Fibroblast of skin of right quadriceps (primary cell): ENCODE data around the gene NFXL1.

Experiments
- DNase-seq: peaks from one replicate; pipeline ENCODE4 v3.0.0-alpha.2; 2013

NFXL1 gene

DNA sequence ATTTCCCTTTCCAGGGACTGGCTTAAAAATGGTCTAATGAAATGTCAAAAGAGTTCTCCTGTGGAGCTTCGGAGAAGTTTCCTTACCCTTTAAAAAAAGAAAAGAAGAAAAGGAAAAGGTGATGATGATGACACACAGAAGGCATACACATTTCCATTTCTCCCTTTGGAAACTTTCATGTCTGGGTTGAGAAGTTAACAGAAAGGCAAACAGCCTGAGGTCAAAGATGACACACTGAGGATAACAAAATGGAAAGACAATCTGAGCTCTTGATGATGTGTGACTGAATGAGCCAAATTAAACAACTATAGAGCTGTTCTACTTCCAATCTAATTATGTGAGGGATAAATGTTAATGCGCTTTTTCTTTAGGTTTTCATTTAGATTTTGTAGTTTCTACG lies 32.2 kb downstream of the NFXL1 start:
- no peak for DNase-seq

DNA sequence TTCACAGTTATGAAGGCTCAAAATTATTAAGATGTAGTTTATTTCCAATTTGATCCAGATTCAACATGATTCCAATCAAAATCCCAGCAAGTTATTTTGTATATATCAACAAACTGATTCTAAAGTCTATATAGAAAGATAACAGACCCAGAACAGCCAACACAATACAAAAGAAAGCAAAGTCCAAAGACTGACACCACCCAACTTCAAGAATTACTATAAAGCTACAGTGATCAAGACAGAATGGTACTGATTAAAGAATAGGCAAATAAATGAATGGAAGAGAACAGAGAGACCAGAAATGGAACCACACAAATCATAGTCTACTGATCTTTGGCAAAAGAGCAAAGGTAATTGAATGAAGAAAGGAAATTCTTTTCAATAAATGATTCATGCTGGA lies 34.9 kb downstream of the NFXL1 start:
- DNase-seq = no peak

DNA sequence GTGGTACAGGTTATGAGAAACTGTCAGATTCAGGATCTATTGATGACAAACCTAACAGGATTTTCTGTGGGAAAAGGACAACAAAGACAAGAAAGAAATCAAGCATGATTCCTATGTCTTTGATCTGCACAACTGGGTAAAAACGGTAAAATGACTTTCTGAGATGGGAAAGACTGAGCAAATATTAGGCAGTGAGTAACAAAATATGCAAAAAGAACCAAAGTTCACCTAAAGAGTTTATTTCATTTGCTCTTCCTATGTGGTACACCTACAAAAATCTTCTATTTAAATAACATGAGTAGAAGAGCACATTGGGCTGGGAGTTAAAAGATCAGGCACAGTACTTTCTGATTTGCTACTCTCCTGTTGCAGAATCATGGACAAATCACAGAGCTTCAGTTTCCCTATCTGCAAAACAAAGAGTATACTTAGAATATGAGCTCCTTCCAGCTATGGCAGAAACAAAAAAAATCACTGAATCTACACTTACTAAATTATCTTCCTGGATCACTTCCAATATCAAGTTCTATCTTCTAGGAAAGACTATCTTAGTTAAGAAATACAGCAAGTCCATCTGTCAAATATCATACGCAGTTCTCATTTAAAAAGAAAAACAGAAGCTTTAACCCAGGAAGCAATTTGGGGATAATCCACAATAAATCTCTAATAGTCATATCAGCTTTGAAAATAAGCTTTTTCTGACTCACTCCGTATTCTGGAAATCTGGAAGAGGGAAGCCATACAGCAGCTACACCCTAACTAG lies 37.4 kb downstream of the NFXL1 start:
- no peak for DNase-seq

DNA sequence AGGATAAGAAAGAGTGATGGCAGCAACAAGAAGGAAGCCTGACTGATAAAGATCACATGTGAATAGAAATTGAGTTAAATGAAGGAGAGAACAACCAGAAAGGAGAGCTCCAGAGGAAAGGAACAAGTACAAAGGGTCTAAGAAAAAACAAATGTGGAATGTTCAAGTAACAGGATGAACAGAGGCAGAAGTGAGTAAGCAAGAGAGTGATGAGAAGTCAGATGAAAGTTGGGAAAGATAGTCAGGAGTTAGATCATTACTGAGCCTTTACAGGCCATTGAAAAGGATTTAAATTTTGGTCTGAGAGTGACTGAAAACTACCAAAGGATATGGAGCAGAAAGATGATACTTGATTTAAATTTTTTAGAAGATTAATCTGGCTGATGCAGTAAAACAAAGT lies 38.1 kb downstream of the NFXL1 start:
- DNase-seq = no peak

DNA sequence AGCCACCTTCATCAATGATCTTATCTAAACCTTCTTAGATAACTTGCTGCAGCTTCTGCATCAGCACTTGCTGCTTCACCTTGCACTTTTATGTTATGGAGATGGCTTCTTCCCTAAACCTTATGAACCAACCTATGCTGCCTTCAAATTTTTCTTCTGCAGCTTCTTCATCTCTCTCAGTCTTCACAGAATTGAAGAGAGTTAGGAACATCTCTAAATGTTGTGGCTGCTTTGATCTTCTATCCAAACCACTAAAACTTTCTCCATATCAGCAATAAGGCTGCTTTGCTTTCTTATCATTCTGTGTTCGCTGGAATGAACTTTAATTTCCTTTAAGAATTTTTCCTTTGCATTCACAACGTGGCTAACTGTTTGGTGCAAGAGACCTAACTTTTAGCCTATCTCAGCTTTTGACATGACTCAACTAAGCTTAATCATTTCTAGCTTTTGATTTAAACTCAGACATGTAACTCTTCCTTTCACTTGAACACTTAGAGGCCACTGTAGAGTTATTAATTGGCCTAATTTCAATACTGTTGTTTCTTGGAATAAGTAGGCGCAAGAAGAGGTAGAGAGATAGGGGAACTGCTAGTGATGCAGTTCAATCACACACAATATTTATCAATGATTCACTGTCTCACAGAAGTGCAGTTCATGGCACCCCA lies 40.4 kb downstream of the NFXL1 start:
- DNase-seq = no peak

DNA sequence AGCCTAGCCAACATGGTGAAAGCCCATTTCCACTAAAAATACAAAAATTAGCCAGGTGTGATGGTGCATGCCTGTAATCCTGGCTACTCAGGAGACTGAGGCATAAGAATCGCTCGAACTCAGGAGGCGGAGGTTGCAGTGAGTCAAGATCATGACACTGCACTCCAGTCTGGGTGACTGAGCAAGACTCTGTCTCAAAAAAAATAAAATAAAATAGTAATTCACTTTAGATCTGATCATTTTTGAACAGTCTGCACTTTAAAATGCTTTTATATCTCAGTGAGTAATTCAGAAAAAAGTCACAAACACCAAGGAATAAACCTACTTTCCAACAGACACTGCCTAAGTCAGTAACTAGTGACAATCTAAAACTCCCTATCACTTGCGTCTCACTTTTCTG lies 50.9 kb downstream of the NFXL1 start:
- DNase-seq = peak; percentile 3

DNA sequence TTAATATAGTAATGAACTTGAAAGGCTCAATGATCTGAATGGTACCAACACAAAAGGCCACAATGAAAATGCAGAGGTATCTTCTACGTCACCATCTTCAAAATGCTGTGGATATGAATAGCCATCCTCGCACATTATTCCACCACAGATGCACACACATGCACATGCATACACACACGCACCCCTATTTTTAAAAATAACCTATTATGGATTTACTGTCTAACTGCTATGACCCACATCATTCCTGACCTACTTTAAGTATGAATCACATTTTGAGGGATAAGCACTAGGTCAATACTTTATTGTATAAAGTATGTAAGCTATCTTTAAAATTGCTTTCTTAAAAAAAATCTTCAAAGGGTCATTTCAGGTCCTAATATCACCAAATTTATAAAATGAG lies 52.1 kb downstream of the NFXL1 start:
- DNase-seq = peak; percentile 73

DNA sequence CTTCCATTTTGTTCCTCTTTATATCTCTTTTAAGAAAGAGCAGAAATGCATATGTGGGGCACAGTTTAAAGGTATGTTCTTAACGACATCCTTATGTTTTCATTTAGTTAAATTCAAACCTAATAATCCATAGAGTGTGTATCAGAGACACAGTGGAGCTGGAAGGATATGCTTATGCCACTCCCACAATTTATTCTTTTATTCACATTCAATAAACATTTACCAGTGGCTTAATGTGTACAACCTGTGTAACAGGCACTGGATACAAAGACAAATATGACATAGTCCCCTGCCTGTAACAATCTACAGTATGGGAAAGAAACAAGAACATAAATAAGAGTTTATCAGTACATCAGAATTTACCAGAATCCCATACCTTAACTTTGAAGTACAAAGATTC lies 54.1 kb downstream of the NFXL1 start:
- DNase-seq = no peak

DNA sequence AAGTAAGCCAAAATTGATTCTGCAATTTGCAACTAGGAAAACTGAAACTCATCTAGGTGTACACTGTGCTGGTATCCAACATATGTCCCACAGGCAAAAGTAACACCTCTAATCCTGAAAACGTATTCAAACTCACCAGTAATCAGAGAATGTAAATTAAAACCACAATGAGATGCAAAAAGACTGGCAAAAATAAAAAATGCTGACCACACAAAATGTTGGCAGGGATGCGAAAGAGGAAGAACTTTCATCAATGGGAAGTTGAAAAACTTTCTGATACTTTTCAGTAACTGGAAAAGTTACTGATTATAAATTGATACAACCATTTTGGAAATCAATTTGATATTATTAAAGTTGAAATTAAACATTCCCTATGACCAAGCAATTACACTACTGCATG lies 56.4 kb downstream of the NFXL1 start:
- no peak for DNase-seq

DNA sequence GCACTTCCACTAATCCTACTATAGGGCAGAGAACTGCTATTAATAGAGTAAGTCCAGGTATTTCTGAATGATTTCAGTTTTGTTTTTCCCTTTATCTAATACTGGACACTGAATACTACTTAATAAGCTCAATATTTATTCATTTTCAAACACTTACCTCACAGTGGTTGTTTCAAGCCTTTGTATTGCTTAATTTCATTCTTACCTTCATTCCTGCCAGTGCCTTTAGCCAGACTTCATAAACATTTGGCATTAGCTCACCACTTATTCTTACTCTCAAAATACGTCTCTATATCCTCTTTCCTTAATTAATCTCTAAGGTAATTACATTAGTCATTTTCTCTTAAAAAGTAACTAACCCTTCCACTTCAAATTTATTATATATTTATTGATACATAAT lies 57.7 kb downstream of the NFXL1 start:
- DNase-seq = no peak

DNA sequence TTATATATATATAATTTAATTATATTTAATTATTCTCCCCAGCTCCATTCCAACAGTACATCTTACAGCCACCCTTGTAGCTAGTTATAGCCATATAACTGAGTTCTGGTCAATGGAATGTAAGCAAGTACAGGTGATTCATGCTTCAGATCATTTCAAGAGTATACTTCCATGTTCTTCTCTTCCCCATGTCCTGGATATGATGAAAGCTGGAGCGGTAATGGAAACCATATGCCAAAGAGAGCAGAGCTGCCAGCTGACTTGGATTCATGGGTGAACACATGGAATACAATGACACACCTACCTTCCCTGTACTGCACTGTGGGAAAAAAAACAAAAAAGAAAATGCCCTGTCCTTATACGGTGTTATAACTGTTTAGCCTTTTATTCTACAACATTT lies 59.0 kb downstream of the NFXL1 start:
- peak; percentile 93 for DNase-seq

DNA sequence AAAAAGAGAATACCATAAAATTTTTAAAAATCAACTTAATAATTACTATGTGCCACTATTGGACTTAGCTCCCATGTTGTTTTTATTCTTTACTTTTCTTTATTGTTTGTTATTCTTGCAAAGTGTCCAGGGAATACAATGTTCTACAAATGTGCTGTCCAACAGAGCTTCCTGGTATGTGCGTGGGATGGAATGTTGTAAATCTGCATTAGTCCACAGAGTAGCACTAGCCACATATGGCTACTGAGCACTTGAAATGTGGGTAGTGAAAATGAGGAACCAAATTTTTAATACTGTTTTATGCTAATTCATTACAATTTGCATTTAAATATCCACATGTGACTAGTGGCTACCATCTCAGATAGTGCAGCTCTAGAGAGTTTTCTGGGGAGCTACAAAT lies 62.2 kb downstream of the NFXL1 start:
- DNase-seq = peak; percentile 71

DNA sequence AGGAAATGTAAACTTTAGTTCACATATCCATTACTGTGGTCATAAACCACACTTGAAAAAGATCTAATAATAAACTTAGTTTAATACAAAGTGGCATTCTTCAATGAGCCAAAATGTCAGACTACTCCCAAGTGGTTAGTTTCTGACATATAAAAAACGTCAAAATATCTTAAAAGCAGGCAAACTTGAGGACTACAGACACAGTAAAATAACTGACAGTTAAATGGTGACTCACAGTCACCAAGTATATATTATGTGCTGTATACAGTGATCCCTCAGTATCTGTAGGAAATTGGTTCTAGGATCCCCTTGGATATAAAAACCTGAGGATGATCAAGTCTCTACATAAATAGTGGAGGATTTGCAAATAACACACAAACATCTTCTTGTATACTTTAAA lies 64.9 kb downstream of the NFXL1 start:
- no peak for DNase-seq

DNA sequence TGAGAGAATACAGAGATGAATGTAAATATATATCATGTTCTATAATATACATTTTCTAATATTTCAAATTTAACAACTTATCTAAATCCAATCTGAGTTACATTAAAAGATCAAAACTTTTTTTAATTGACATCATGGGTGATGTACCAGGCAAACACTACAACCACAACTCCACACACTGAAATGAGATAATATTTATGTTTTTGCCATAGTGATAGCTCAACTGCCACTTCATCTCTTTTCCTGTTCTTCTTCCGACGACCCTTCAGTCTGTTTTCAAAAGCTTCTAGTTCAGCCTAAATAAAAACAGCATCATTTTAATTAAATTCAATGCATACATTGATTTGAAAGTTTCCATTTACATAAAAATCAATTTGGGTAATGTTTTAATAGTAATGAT lies 66.3 kb downstream of the NFXL1 start:
- DNase-seq = no peak

DNA sequence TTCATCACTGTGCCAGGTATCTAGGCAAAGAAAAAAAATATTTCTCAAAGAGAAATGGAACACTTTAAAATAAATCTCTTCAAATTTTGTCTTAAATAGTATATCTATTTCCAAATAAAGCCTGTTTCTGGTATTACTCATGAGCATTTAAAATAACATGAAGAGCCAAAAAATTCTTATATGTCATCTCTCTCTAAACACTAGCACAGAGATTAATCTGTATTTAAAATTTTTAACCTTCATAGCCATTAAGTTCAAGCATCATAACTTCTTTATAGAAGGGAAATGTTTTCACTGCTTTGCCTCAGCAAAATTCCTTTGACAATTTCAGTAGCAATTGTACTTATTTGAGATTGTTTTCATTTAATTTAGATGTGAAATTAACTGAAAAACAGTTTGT lies 71.4 kb downstream of the NFXL1 start:
- DNase-seq = no peak

DNA sequence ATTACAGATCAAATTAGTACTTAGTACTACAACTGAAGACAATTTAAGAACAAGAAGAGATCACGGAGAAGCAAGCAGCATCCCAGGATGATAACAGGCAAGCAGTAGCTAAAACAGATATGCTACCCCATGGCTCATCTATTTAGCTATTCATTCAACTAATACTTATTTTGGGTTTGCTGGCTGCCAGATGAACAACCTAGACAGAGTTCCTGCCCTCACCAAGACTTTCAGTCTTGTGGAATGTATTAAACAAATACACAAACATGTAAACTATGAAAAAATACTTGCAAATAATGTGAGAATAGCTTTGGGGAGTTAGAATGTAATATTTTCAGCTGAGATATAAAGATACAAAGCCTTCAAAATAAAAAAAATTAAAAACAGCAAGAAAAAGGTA lies 74.1 kb downstream of the NFXL1 start:
- DNase-seq = no peak

DNA sequence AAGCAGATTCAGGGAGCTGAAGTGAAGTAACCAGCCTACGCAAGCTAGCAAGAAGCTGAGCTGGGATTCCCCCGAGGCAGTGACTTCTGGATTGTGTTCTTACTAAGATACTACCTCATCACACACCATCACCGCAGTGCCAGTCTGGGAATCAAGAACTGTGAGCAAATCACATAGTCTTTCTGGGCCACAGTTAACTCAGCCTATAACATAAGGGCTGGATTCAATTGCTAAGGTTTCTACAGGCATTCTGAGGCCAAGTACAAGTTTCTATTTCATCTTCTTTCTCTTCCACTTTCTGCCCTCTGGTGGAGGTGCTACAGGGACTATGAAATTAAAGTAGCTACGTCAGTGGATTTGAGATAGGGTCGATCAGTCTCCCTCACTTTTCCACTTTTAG lies 75.1 kb downstream of the NFXL1 start:
- DNase-seq = peak; percentile 39

DNA sequence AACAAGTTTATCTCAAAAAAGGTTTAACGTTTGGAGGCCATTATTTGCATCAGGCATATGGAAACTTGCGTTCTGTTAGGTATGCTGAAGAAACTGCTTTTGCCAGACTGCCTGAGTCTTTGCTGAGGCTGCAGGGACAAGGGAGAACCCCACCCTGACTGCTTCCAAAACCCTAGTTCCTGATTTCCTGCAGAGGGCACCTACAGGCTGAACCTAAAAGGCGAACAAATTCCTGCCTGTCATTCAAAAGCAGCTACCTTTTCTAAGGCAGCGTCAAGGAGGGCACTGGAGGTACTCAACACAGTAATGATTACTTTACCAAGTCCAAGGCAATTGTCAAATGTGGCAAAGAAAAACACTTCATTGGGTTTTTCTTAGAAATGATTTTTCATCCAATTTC lies 75.9 kb downstream of the NFXL1 start:
- DNase-seq = no peak

DNA sequence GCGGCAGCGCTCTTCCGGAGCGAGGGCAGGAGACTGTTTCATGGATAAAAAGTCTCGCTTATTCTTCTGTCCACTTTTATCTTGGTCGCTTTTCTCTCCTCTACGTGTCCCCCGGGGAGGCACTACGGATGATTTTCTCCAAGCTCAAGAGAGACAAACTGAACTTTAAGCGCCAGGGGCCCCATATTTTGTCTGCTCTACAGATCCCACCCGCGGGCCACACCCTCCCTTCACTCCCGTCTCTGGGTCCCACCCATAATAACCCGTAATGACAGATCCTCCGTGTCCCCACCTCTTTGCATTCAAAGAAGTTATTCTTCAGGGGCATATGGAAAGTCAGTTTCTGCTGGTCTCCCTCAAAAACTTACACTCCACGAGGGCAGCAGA lies 76.5 kb downstream of the NFXL1 start, which contains the start of gene CORIN:
Gene CORIN, minus strand, starts transcription at position 160 of the 387 bp plus-strand sequence. Its CDS starts 118 bp downstream, at position 42.
- DNase-seq = no peak

DNA sequence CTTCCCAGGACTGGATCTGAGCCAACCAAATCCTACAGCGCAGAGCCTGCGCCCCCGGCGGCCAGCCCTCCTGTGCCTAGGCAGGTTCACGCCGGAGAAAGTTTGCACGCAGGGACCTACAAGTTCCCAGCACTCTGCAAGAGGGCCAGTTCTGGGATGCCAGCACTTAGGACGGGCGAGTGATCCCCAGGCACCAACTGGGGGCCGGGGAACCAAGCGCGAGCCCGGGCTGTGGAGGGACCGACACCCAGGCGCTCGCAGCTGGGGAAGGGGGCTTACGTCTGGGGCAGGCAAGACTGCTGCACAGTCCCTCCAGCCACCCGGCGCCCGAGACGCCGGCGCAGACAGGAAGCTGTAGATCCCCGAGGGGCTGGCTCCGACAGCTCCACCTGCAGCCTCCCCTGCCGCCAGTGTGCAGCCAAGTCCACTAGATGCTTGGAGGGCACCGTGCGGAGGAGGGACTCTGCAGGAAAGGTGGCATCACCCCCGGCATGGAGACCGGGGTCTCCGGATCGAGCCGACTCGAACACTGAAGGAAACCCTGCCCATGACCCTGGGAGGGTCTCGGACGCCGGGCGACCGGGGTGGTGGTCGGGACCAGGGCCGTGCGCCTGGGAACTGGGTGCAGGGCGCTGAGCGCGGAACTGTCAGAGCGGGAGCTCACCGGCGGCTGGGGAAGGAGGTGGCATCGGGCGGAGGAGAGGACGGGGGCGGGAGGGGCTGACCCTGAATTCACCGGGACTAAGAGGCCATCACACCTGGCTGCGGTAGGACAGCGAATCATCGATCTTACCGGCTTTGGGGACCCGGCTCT lies 77.1 kb downstream of the NFXL1 start:
- no peak for DNase-seq

DNA sequence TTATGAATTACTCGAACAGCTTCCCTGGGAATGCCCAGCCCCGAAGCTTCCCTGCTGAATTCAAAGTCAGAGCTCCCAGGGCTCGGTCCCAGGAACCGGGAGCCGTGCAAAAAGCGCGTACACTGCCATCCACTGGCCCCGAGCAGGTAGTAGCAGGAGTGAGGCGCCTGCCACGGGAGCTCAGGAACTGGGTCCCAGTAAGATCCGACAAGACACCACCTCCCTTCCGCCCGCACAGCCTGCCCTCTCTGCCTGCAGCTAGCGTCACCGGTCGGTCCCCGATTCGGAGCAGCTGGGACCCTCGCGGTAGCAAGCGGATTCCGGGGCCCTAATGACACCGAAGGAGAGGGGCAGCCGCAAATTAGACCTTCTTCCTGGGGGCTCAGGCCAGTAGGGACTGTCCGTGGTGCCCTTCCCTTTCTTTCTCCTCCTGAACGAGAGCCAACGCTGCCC lies 77.7 kb downstream of the NFXL1 start:
- peak; percentile 83 for DNase-seq

DNA sequence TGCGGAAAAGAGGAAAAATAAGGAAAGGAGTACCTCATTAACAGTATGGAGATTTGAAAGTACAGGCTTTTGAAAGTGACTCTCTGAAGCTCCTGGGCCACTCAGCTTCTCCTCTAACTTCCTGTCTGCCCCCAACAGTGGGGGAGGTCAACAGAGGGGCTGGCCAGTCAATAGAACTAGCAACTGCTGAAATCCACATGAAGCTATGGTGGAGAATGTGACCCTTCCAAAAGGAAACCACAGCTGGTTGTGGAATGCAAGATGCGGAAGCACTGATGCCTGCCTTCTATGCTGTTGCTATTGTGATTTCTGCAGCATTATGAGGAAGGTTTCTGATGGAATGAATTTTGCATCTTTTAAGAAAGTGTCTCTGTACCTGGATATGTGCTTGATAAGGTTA lies 78.9 kb downstream of the NFXL1 start:
- peak; percentile 65 for DNase-seq

DNA sequence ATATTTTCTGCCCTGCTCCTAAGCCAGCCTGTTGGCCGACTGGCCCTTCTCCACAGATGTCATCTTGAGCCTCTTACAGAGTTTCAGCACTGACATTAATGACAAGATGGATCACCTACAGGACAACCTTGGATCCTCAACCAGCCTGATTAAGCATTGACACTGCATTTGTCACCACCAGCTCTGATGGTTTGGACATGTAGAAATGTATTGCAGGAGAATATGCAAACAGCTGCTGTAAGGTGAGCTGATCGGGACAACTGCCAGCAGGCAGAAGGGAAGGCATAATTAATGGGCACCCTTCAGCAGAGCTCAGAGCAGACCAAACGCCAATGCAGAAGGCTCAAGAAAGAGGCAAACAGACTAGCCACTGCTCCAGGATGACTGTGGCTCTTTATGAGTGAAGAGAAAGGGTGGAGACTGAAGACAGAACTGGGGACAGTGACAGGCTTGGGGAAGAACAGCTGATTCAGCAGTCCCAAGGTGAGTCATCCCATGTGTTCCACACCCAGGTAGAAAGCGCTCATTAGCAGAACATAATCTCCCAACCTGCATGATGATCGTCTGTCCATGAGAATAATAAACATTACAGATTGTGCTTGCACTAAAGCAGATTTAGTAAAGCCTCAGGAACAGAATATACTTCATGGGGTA lies 83.2 kb downstream of the NFXL1 start:
- DNase-seq = no peak
